ENCODE measurements around the gene PDGFC. TPM values are rescaled to one million over a fixed set of nuclear protein-coding genes. Genes with fewer than 3 reads are reported as not detected.

Gene PDGFC
- total and polyA plus RNA-seq, 4 experiments from 2014 or later, result 0.29 TPM; not detected in 3

DNA sequence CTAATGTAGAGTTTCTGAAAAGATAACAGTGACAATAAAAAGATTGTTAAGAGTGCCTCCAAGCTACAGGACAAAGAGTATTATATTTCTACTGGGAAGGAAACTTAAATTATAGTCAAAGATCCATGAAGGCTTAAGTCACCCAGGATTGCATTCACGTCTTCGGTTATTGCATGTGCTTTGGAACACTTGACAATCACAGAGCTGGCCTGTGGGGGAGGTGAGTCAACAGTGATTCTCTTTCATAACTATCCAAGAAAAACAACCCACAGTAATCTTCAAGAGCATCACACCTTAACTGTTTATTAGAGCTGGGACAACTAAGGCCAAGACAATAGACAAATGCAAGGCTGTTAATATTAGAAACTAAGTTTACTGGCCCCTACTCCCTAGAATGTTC, 40.3 kb downstream of the PDGFC start:
- no peak overlapping the region for H3K27ac ChIP-seq (ENCODE audit: low read depth, low read length)
- H3K4me1 Mint-ChIP-seq, result no peaks in the 10 kb centered on the region
- no peaks in the 10 kb centered on the region for H3K36me3 ChIP-seq (ENCODE audit: insufficient read depth, low read length)
- H3K4me3 Mint-ChIP-seq, result no peak overlapping the region
- no peaks in the 10 kb centered on the region for H3K27me3 ChIP-seq (ENCODE audit: insufficient read depth, low read length)
- no peak overlapping the region for H3K4me3 ChIP-seq (ENCODE audit: low read length in 2 of 2)
- H3K27me3 Mint-ChIP-seq, result no peaks in the 10 kb centered on the region
- ChIA-PET POLR2A (ENCODE audit: partially characterized antibody) (no interaction called here), CTCF (ENCODE audit: partially characterized antibody) (no interaction called here)
- H3K4me1 ChIP-seq (ENCODE audit: insufficient read depth, low read length), result no peaks in the 10 kb centered on the region
- no peak overlapping the region for H3K27ac Mint-ChIP-seq
- H3K36me3 Mint-ChIP-seq, result peaks cover 0 to 4% of the 10 kb centered on the region in 2 donors
- H3K9me3 ChIP-seq (ENCODE audit: control insufficient read depth in 1 of 2, low read length in 2 of 2), result no peaks in the 10 kb centered on the region
- no peak for DNase-seq
- peaks cover 0 to 7% (median 4%) of the 10 kb centered on the region in 8 donors for H3K9me3 Mint-ChIP-seq
- intact Hi-C loops (cut with micrococcal nuclease), result no loop called here

DNA sequence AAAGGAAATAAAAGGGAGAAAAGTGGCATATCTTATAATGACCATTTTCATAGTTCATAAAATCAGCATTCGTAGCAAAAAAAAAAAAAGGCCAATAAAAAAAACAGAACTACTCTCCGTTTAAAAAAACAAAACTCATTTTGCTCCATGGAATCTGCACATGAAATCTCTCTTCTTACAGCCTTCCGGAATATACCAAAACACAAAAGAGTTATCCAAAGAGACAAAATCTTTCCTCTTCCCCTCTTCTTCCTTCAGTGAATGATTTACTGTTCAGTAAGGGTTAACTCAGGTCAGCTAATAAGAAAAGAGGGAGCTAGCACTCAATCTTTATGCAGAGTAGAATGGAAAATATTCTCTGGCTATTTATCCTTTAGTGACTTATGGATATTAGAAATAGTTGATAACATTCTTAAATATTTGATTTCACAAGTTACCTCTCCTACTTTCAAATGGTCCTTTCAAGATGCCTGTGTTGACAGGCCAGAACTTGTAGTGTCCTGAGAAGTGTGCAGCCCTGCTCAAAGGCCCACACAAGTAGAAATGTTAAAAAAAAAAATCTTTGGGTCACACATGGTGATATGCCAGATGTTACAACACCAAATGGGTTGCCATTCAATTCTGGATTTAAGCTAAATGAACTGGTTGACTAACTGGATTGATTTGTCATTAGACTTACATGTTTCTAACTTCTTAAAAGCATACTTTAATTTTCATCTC, 42.1 kb downstream of the PDGFC start:
- Histone ChIP-seq H3K4me1 (ENCODE audit: insufficient read depth, low read length) (no peaks in the 10 kb centered on the region), H3K27ac (ENCODE audit: low read depth, low read length) (no peak overlapping the region), H3K36me3 (ENCODE audit: insufficient read depth, low read length) (no peaks in the 10 kb centered on the region), H3K9me3 (ENCODE audit: control insufficient read depth in 1 of 2, low read length in 2 of 2) (no peaks in the 10 kb centered on the region), H3K4me3 (ENCODE audit: low read length in 2 of 2) (no peak overlapping the region), H3K27me3 (ENCODE audit: insufficient read depth, low read length) (no peaks in the 10 kb centered on the region)
- no peak for DNase-seq
- POLR2A ChIA-PET (ENCODE audit: partially characterized antibody), result no interaction called here
- H3K4me1 Mint-ChIP-seq, result no peaks in the 10 kb centered on the region
- H3K4me3 Mint-ChIP-seq, result no peak overlapping the region
- no peaks in the 10 kb centered on the region for H3K27me3 Mint-ChIP-seq
- peaks cover 0 to 4% of the 10 kb centered on the region in 2 donors for H3K36me3 Mint-ChIP-seq
- CTCF ChIA-PET (ENCODE audit: partially characterized antibody), result no interaction called here
- intact Hi-C loops (cut with micrococcal nuclease), result no loop called here
- H3K27ac Mint-ChIP-seq, result no peak overlapping the region
- H3K9me3 Mint-ChIP-seq, result peaks cover 2 to 12% (median 8%) of the 10 kb centered on the region in 8 donors

DNA sequence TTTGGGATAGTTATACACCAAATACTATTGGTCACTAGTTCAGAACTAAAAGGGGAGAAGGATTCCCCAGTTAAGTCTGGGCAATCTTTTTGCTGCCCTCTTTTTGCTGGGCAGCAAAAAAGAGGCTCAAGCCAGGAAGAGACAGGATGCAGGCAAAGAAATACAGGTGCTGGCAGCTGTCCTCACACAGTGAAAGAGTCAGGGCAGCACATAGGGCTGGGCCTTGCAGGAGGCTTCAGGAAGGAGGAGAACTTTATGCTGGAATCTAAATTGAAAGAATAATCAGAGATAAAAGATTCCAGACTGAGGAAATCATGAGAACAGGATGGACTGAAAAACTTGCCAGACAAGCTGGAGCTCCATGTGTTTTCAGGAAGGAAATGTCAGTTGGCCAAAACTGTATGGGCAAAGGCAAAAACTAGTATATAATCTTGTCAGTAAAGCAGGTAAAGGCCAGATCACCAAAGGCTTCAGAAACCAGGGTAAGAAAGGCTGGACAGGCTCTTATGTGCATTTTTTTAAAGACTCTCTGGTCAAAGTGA, 46.8 kb downstream of the PDGFC start:
- H3K27ac ChIP-seq (ENCODE audit: low read depth, low read length), result no peak overlapping the region
- no peaks in the 10 kb centered on the region for H3K36me3 ChIP-seq (ENCODE audit: insufficient read depth, low read length)
- no peaks in the 10 kb centered on the region for H3K27me3 ChIP-seq (ENCODE audit: insufficient read depth, low read length)
- H3K27me3 Mint-ChIP-seq, result no peaks in the 10 kb centered on the region
- CTCF ChIA-PET (ENCODE audit: partially characterized antibody), result no interaction called here
- no peak for DNase-seq
- H3K27ac Mint-ChIP-seq, result no peak overlapping the region
- intact Hi-C loops (cut with micrococcal nuclease), result no loop called here
- H3K4me1 Mint-ChIP-seq, result no peaks in the 10 kb centered on the region
- peaks cover 2 to 14% (median 8%) of the 10 kb centered on the region in 8 donors for H3K9me3 Mint-ChIP-seq
- H3K4me1 ChIP-seq (ENCODE audit: insufficient read depth, low read length), result no peaks in the 10 kb centered on the region
- H3K9me3 ChIP-seq (ENCODE audit: control insufficient read depth in 1 of 2, low read length in 2 of 2), result no peaks in the 10 kb centered on the region
- H3K36me3 Mint-ChIP-seq, result peaks cover 0 to 4% of the 10 kb centered on the region in 2 donors
- H3K4me3 ChIP-seq (ENCODE audit: low read length in 2 of 2), result no peak overlapping the region
- POLR2A ChIA-PET (ENCODE audit: partially characterized antibody), result no interaction called here
- H3K4me3 Mint-ChIP-seq, result no peak overlapping the region

DNA sequence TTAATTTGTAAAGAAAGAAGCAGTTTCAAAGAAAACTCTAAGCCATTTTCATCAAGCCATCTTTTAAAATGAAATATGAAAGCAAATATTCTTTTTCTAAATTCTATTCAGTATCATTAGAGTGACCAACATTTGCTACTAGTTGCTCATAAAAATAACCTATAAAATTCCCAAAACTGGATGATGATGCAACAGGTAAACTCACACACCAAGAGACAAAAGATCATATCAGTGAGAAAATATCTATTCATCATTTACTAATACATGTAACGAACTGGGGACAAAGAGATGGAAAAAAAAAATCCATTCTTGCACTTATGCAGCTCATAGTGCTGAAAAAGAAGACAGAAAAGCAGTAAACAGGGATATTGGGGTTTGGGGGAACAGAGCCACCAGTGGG, 48.1 kb downstream of the PDGFC start:
- ChIA-PET POLR2A (ENCODE audit: partially characterized antibody) (no interaction called here), CTCF (ENCODE audit: partially characterized antibody) (no interaction called here)
- Mint-ChIP-seq H3K27ac (no peak overlapping the region), H3K27me3 (no peaks in the 10 kb centered on the region), H3K36me3 (peaks cover 0 to 4% of the 10 kb centered on the region in 2 donors), H3K9me3 (peaks cover 2 to 14% (median 8%) of the 10 kb centered on the region in 8 donors), H3K4me3 (no peak overlapping the region), H3K4me1 (no peaks in the 10 kb centered on the region)
- intact Hi-C loops (cut with micrococcal nuclease), result no loop called here
- Histone ChIP-seq H3K27ac (ENCODE audit: low read depth, low read length) (no peak overlapping the region), H3K4me1 (ENCODE audit: insufficient read depth, low read length) (no peaks in the 10 kb centered on the region), H3K36me3 (ENCODE audit: insufficient read depth, low read length) (no peaks in the 10 kb centered on the region), H3K4me3 (ENCODE audit: low read length in 2 of 2) (no peak overlapping the region), H3K27me3 (ENCODE audit: insufficient read depth, low read length) (no peaks in the 10 kb centered on the region), H3K9me3 (ENCODE audit: control insufficient read depth in 1 of 2, low read length in 2 of 2) (no peaks in the 10 kb centered on the region)
- no peak for DNase-seq

DNA sequence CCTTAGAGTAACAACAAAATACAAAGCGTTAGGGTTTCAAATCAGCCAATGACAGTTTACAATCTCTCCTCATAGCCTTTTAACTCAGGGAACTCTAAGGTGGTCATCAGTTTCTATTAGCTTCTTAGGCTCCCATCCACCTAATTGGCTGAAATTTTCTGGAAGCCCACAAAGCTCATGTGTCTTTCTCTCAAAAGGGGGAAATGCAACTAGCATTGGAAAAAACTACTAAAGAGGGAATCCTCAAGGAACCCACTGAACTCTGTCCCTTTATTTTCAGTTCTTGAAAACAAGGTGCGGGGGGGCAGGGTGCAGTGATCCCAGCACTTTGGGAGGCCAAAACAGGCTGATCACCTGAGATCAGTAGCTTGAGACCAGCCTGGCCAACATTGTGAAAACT, 56.4 kb downstream of the PDGFC start:
- Mint-ChIP-seq H3K36me3 (no peaks in the 10 kb centered on the region), H3K27me3 (no peaks in the 10 kb centered on the region), H3K9me3 (peaks cover 0 to 9% (median 0%) of the 10 kb centered on the region in 8 donors), H3K4me1 (no peaks in the 10 kb centered on the region), H3K27ac (no peak overlapping the region), H3K4me3 (no peak overlapping the region)
- intact Hi-C loops (cut with micrococcal nuclease), result no loop called here
- Histone ChIP-seq H3K4me3 (ENCODE audit: low read length in 2 of 2) (no peak overlapping the region), H3K27ac (ENCODE audit: low read depth, low read length) (no peak overlapping the region), H3K27me3 (ENCODE audit: insufficient read depth, low read length) (no peaks in the 10 kb centered on the region), H3K4me1 (ENCODE audit: insufficient read depth, low read length) (no peaks in the 10 kb centered on the region), H3K36me3 (ENCODE audit: insufficient read depth, low read length) (no peaks in the 10 kb centered on the region), H3K9me3 (ENCODE audit: control insufficient read depth in 1 of 2, low read length in 2 of 2) (no peaks in the 10 kb centered on the region)
- ChIA-PET POLR2A (ENCODE audit: partially characterized antibody) (no interaction called here), CTCF (ENCODE audit: partially characterized antibody) (no interaction called here)
- DNase-seq, result no peak

DNA sequence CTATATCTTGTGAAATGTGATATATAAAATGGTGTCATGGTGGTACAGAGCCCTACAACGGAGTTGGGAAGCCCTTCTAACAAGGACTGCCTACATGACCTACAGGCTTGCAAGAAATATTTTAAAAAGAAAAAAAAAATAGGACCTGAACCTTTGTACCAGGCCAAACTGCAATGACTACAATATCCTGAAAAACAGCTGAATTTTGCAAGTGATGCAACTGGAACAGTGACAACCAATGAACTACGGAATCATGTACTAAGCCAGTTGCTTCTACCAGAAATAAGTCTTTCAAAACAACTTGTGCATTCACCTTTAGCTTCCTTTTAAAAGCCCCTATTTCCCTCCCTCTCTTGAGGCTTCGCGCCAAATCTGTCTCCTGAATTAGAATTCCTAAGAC, 58.4 kb downstream of the PDGFC start:
- Mint-ChIP-seq H3K4me1 (no peaks in the 10 kb centered on the region), H3K36me3 (no peaks in the 10 kb centered on the region), H3K27ac (no peak overlapping the region), H3K4me3 (no peak overlapping the region), H3K9me3 (peaks cover 0 to 9% (median 0%) of the 10 kb centered on the region in 8 donors), H3K27me3 (no peaks in the 10 kb centered on the region)
- H3K27ac ChIP-seq (ENCODE audit: low read depth, low read length), result no peak overlapping the region
- DNase-seq, result no peak
- intact Hi-C loops (cut with micrococcal nuclease), result no loop called here
- ChIA-PET POLR2A (ENCODE audit: partially characterized antibody) (no interaction called here), CTCF (ENCODE audit: partially characterized antibody) (no interaction called here)
- no peaks in the 10 kb centered on the region for H3K36me3 ChIP-seq (ENCODE audit: insufficient read depth, low read length)
- H3K4me1 ChIP-seq (ENCODE audit: insufficient read depth, low read length), result no peaks in the 10 kb centered on the region
- H3K9me3 ChIP-seq (ENCODE audit: control insufficient read depth in 1 of 2, low read length in 2 of 2), result no peaks in the 10 kb centered on the region
- H3K4me3 ChIP-seq (ENCODE audit: low read length in 2 of 2), result no peak overlapping the region
- H3K27me3 ChIP-seq (ENCODE audit: insufficient read depth, low read length), result no peaks in the 10 kb centered on the region

DNA sequence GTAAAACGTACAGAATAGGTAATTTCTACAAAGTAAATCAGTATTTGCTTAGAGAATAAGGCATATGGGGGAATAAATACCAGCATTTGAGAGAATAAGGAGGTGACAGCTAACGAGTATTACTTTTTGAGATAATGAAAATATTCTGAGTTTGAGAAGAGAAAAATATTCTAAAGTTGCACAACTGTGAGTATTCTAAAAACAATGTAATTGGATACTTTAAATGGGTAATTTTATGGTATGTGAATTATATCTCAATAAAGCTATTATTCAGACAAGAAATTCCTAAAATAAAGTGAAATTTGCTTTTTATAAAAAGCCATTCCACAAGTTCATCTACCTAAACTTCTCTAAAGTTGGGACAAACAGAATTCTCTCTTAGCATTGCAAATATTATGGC, 62.6 kb downstream of the PDGFC start:
- ChIA-PET POLR2A (ENCODE audit: partially characterized antibody) (no interaction called here), CTCF (ENCODE audit: partially characterized antibody) (no interaction called here)
- DNase-seq, result no peak
- peaks cover 0 to 6% (median 0%) of the 10 kb centered on the region in 8 donors for H3K9me3 Mint-ChIP-seq
- H3K36me3 ChIP-seq (ENCODE audit: insufficient read depth, low read length), result no peaks in the 10 kb centered on the region
- H3K4me1 ChIP-seq (ENCODE audit: insufficient read depth, low read length), result no peaks in the 10 kb centered on the region
- no peaks in the 10 kb centered on the region for H3K9me3 ChIP-seq (ENCODE audit: control insufficient read depth in 1 of 2, low read length in 2 of 2)
- no peaks in the 10 kb centered on the region for H3K27me3 Mint-ChIP-seq
- H3K4me1 Mint-ChIP-seq, result no peaks in the 10 kb centered on the region
- H3K4me3 Mint-ChIP-seq, result no peak overlapping the region
- H3K4me3 ChIP-seq (ENCODE audit: low read length in 2 of 2), result no peak overlapping the region
- H3K27ac ChIP-seq (ENCODE audit: low read depth, low read length), result no peak overlapping the region
- H3K36me3 Mint-ChIP-seq, result no peaks in the 10 kb centered on the region
- no peaks in the 10 kb centered on the region for H3K27me3 ChIP-seq (ENCODE audit: insufficient read depth, low read length)
- intact Hi-C loops (cut with micrococcal nuclease), result no loop called here
- no peak overlapping the region for H3K27ac Mint-ChIP-seq
